Epithelial cell of esophagus (primary cell): Measurements from ENCODE around the gene MAP4K3.

Experiments used
- DNase-seq: peaks from one replicate; pipeline ENCODE4 v3.0.0; 2010; ENCODE audit warnings: low read depth
- H3K4me3 ChIP-seq: 2 replicates; pipeline ENCODE4 v1.5.1; 2011; ENCODE audit warnings: mild to moderate bottlenecking, low read length, control low read depth
- CTCF ChIP-seq: IDR thresholded peaks from 2 replicates; pipeline ENCODE4 v1.5.1; 2011; ENCODE audit warnings: low read depth, mild to moderate bottlenecking, low read length, control low read depth, inconsistent platforms; ENCODE audit not compliant: insufficient read depth; ENCODE audit errors: missing control alignments

Gene MAP4K3

GRCh38 chr2:39422700-39423099 is 14.4 kb downstream of the MAP4K3 start:
- no peak for DNase-seq
- TF ChIP-seq CTCF: no peak
- H3K4me3 ChIP-seq: no peak overlapping the region

- no peak overlapping the region for H3K4me3 ChIP-seq
- TF ChIP-seq CTCF: no peak
- no peak for DNase-seq
These were observed 15.7 kb downstream of the MAP4K3 start for GRCh38 chr2:39421354-39421753.

DNA sequence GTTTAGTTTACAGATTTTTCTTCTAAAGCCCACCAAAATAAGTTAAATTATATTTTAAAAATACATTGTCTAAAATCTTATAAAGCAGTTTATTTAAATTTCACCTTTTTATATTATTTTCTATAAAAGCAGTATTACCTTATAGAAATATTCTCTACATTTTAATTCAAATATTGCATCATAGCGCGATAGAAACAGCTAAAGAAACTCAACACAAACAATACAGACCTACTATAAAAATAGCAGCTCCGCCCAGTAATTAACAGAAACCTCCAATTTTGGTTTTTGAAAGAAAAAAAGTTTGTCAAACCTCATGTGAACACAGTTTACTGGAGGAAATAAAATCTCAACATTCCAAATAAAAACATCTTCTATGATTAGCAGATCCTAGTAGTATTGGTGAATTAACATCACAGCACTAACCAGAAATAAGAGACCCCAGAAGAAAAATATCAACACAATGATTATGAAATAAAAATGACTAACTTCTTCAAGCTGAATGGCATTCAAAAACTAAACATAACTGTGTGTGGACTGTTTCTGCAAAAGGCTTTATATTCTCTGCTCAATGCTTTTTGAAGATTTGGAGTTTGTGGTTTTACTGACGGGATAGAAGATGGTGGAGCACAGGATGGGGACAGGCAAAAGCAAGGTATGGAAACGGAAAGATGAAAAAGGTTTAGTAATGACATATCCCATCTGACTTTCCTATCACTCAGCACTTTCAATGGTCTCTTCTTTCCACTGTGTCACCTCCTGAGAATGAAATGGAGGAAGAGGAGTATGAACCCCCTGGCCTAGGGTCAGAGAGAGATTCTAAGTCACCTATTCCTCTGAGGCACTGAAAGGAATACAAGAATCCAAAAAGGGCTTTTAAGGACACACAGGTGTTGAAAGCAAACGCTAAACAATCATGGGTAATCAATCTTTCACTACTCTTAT is 17.5 kb downstream of the MAP4K3 start:
- no peak for TF ChIP-seq CTCF
- no peak for DNase-seq
- no peak overlapping the region for H3K4me3 ChIP-seq

GRCh38 chr2:39418491-39418890 is 18.6 kb downstream of the MAP4K3 start:
- TF ChIP-seq CTCF: no peak
- no peak for DNase-seq
- H3K4me3 ChIP-seq: no peak overlapping the region

DNA sequence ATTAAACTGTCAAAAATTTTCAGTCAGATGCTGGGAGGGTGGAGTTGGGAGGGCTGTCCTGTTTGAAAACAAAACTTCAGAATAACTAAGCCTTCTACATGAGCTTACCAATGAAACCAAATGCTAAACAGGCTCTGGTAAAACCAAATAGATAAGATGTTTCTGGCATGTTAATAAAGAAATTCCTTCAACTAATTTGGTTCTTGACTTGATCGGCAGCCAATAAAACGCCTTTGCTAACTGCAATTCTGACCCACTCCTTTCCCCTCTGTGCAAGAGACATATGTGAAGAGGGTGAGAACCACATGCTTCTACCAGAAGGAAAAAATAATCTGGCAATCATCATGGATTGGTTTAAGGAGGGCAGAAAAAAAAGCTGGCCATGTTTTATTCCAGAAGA is 20.9 kb downstream of the MAP4K3 start:
- TF ChIP-seq CTCF: no peak
- H3K4me3 ChIP-seq: no peak overlapping the region
- DNase-seq: no peak

DNA sequence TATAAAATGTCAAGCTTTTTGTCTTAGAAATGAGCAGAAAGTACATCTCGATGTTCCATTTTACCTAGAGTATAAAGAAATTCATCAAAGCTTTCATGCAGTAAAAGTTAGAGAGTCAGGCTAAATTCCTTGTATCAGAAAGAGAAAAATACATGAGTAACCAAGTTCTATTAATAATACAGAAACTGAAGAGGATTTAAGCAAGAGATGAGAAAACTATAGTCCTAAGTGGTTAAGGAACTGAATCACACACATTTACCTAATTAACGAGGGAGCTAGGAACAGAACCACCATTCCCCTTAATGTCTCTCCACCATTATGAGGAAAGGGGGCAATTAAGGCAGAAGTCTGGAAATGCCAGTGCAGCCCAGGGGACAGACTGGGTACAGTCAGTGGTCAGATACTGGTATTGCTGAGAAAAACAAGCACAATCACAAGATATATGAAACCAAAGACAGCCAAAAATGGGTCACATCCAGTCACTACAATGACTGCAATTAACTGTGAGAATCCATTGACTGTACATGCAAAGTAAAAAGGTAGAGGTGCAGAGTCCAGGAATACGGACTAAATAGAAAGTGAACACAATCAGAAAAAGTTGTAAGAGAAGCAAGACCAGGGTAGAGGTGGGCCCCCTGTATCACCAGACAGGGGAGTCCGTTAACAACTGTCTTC is 23.9 kb downstream of the MAP4K3 start:
- no peak overlapping the region for H3K4me3 ChIP-seq
- DNase-seq: no peak
- TF ChIP-seq CTCF: no peak
